HG03565 (cell line): Measurements from ENCODE around the gene MCHR2.

Experiments used
- ATAC-seq: cut with Tn5 transposase; IDR thresholded peaks from one replicate; pipeline ENCODE4 v1.9.1; 2021; ENCODE audit warnings: mild to moderate bottlenecking, moderate library complexity; ENCODE audit not compliant: unreplicated experiment

MCHR2 gene

DNA sequence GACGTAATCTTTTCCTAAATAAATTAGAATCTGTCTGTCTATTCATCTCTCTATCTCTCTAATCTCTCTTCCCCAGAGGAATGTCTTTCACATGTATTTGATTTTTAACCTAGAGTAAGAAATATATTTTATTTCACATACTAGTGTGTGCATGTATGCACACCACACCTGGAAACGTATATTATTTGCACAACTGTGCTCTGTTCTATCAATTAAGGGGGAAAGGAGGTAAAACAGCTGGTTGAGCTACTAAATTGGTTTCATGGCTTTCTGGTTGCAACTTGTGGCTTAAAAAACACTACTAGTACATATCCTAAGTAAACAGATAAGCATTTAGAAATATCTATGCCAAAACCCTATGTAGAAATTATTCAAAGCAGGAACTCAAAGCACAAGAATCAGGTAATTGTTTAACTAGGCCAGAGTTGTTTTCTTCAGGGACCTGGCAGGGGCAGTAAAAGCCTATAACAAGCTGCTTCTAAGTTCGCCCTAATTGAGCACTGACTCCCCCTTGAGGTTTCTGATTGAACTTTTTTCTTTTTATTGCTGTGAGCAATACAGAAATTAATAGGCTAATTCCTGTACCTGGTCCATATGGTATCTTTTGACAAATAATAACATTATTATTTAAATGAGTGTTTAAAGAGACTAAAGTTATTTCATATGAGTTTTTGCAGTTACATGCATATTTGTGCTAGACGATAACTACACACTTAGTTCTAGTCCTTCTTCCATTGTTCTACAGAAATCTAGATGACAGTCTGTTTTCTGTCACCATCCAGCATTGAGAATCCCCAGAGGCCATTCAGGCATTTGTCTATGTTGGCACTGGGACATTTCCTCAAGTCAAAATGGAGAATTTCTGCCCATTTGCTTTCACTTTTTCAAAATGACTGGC lies 88.6 kb downstream of the MCHR2 start:
- ATAC-seq: peak; percentile 93

DNA sequence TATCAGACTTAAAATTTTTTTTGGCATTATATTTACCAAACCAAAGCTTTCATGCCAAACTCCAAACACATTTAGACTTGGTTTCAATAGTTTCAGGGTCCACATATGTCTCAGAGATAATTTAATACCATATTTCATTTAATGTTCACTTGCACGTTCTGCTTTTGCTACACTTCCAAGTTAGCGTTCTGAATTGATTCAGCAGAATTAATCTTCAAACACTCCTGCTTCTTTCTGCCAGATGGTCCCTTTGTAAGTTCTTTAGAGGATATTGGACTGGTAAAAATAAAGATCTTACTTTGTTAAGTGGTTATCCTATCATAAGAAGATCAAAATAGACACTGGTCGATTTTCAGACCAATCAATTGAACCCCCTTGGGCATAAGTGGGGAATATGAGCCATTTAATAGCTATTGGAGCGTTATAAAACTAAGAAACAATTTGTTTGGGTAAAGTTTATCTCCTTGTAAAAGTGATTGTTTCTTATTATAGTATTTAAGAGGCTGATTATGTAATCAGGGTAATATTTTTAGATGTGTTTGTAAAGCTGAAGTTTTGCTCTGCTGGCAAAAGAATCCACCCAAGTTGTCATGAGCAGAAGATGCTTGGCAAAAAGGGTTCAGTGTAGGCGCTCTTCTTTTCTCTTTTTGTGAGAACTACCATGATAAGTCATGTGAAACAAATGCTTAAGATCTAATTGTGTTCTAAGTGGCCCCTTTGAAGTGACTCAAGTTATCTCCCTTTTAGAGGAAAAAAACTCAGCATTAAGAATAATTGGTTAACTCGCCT lies 92.2 kb downstream of the MCHR2 start:
- no peak for ATAC-seq

DNA sequence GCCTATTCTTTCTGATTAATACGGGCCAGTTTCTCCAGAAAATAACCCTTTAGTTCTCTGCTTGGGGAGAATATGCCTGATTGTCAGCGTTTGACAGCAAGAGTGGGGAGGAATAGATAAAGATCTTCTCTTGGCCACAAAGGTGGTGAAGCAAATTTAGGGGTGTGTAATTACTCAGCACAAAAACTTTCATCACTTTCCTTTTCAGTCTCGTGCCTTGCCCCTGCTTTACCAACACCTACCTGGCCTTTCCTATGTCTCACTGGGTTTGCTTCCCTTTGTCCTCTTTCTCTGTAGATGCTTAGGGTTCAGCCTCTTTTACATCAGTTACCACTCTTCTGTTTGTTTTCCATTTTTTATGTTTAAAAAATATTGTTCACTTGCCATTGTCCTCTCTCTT lies 99.2 kb downstream of the MCHR2 start:
- peak; percentile 70 for ATAC-seq

DNA sequence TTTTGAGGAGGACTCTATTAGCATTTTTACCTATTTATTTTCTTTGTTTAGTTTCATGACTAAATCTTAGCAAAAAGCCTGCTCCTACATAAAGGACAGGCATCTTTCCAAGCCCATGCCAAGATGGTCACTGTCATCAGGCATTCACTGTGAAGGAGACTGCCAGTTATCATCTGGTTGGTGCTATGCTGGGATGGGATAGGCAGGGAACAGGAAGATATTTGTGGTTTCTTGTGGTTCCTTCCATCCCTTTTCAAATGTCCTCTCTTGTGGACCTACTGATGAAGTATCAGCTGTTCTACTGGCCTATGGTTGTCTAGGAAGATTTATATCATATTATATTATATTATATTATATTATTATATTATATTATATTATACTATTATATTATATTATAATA lies 107.0 kb downstream of the MCHR2 start:
- no peak for ATAC-seq

DNA sequence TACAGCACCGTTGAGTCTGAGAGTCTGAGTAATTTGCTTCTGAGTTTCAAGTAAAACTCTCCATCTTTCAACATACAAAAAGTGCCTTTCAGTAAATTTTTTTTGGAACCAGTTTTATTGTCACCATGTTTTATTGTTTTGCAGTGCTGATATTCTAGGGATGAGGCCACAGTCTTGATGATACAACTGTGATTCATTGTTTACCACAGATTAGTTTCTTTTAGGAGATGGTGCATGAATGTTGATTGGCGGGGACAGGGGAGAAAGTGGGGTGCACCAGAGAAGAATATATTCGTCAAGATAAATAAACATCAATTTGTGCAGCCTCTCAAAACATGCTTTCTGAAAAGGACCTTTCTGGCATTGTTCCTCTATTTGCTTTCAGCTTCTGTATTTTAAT lies 109.0 kb downstream of the MCHR2 start:
- ATAC-seq: no peak

DNA sequence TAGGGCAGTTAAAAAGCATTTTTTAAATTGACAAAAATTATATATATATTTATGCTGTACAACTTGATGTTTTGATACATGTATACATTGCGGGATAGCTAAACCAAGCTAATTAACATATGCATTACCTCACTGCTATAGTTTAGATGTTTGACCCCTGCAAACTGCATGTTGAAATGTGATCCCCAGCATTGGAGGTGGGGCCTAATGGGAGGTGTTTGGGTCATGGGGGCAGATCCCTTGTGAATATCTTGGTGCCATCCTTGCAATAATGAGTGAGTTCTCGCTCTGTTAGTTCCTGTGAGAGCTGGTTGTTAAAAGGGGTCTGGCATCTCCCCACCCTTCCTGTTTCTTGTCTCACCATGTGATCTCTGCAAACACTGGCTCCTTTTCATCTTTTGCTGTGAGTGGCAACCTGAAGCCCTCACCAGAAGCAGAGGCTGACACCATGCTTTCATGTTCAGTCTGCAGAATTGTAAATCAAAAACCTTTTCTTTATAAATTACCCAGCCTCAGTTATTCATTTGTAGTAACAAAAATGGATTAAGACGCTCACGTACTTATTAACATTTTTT lies 111.8 kb downstream of the MCHR2 start:
- no peak for ATAC-seq

DNA sequence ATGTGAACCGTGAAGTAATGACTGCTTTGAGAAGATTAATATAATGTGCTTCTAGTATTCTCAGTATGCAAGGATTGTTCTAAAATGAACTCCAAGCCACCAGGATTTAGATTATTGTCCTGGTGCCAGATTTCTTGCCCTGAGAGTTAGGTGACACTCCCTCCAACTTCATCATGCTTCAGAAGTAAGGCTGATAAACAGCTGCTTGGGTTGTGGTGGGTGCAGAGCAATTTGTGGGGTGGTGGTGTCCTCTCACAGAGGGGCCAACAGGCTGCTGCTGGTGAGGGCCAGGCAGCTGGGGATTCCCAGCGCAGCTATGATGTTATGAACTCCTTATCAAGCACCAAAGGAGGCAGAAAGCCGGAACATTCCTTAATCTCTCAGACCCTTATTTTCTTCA lies 114.6 kb downstream of the MCHR2 start:
- no peak for ATAC-seq

DNA sequence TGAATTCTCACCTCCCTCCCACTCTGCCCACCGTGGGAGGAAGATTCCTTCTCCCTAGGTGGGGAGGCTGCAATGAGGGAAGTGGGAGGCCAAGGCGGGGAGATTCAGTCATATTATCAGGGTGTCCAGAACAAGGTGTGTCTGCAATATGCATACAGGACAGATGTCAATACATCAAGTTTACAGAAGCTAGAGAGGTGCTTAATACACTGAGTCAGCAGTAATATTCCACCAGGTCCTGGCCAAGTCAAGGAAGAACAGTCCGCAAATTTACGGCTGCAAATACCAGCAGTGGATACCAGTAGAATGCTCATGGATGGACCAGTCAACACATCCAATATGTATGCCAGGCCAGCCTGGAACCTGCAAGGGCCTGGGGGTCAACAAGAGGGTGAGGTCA lies 119.0 kb downstream of the MCHR2 start:
- no peak for ATAC-seq

DNA sequence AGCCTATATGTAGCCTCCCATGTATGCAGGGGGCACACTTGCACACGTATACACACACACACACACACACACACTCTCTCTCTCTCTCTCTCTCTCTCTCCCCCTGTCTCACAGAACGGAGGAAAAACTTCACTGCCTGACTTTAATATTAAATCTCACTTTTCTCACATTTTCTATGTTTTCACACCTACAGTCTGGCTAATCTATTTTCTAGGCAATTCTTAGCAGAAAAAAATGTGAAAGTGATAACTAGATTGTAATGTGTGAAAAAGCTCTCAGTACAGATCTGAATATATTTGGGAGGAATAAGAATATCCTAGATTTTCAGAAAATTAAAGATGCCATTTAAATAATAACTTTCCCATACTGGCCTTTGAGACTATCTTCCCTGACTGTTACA lies 120.9 kb downstream of the MCHR2 start:
- ATAC-seq: no peak

DNA sequence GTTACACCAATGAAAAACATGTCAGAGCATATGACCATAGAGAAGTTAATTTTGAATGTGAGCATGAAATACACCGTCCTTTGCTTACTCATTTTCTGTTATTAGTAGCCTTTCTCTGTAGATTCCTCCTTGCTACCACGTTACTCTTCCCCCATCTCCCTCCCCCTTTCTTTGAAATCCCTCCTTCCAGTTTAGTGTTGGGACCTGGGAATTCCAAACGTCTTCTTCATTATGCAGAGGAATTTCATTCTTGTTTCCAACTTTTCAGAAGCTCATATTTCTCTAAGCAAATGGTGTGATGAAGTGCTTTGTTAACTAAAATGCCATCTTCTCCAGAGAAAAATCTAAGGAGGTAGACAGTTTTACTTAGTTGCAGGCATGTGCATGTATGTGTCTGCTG lies 122.4 kb downstream of the MCHR2 start:
- no peak for ATAC-seq
